Keratinocyte (primary cell): ENCODE results near the gene PDZD2.

Experiments
- CTCF ChIP-seq, 3 experiments: IDR thresholded peaks in 1 of 3; conservative IDR thresholded peaks in 1 of 3; optimal IDR thresholded peaks in 1 of 3; 2 replicates in 2 of 3; 3 replicates in 1 of 3; pipeline versions ENCODE3 to v1.5.1; 2011; ENCODE audit warnings: low read length in 3 of 3, mild to moderate bottlenecking in 3 of 3, moderate library complexity in 2 of 3, control low read depth in 1 of 3, inconsistent platforms in 1 of 3; ENCODE audit not compliant: insufficient read depth in 2 of 3; ENCODE audit errors: extremely low read depth in 1 of 3
- EZH2 ChIP-seq: IDR thresholded peaks from one replicate; pipeline ENCODE4 v1.6.1; 2012; ENCODE audit warnings: inconsistent platforms, mild to moderate bottlenecking, low read length, moderate library complexity

DNA sequence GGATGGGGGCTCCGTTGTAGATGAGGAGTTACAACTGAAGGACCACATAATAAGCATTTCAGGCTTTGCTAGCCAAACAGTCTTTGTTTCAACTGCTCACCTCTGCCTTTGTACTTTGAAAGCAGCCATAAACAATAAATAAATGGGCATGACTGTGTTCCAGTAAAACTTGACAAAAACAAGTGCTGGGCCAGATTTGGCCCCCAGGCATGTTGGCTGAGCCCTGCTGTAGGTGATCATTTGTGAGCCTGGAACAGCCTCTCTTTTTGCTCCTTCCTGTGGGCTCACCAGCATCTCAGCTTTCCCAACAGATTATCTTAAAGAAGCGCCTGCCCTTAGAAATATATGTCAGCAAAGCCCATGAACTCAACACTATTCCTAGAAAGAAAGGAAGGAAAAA is 385.8 kb downstream of the PDZD2 start:
- TF ChIP-seq EZH2 = no peak
- no peak for TF ChIP-seq CTCF (optimal IDR thresholded peaks at IDR 0.05 in 1 of 3, IDR thresholded peaks at IDR 0.05 in 1 of 3, conservative IDR thresholded peaks at IDR 0.05 in 1 of 3; ENCODE audit: extremely low read depth in 1 of 3, insufficient read depth in 2 of 3, low read length in 3 of 3)
